NCI-H128 (cell line): ENCODE results near the gene SETD2.
A peak's percentile ranks its signal among the peaks of the same experiment; 100 is the strongest.
"Not testable (repeated sequence)": the region's sequence is repeated elsewhere in the genome, so short reads cannot be mapped to it uniquely, and the experiment has no call there.

Experiments used
- DNase-seq: peaks from one replicate; lab custom pipeline; 2025; ENCODE audit not compliant: unreplicated experiment; lab: John Stamatoyannopoulos, UW

SETD2 gene, protein sequence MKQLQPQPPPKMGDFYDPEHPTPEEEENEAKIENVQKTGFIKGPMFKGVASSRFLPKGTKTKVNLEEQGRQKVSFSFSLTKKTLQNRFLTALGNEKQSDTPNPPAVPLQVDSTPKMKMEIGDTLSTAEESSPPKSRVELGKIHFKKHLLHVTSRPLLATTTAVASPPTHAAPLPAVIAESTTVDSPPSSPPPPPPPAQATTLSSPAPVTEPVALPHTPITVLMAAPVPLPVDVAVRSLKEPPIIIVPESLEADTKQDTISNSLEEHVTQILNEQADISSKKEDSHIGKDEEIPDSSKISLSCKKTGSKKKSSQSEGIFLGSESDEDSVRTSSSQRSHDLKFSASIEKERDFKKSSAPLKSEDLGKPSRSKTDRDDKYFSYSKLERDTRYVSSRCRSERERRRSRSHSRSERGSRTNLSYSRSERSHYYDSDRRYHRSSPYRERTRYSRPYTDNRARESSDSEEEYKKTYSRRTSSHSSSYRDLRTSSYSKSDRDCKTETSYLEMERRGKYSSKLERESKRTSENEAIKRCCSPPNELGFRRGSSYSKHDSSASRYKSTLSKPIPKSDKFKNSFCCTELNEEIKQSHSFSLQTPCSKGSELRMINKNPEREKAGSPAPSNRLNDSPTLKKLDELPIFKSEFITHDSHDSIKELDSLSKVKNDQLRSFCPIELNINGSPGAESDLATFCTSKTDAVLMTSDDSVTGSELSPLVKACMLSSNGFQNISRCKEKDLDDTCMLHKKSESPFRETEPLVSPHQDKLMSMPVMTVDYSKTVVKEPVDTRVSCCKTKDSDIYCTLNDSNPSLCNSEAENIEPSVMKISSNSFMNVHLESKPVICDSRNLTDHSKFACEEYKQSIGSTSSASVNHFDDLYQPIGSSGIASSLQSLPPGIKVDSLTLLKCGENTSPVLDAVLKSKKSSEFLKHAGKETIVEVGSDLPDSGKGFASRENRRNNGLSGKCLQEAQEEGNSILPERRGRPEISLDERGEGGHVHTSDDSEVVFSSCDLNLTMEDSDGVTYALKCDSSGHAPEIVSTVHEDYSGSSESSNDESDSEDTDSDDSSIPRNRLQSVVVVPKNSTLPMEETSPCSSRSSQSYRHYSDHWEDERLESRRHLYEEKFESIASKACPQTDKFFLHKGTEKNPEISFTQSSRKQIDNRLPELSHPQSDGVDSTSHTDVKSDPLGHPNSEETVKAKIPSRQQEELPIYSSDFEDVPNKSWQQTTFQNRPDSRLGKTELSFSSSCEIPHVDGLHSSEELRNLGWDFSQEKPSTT (N-terminal part only)

GRCh38 chr3:47164007-47164881, at the start of gene SETD2:
Gene SETD2 (minus strand): TSS chr3:47164113. CDS start chr3:47163924, 189 bp downstream.
- peak; percentile 45 for DNase-seq

DNA sequence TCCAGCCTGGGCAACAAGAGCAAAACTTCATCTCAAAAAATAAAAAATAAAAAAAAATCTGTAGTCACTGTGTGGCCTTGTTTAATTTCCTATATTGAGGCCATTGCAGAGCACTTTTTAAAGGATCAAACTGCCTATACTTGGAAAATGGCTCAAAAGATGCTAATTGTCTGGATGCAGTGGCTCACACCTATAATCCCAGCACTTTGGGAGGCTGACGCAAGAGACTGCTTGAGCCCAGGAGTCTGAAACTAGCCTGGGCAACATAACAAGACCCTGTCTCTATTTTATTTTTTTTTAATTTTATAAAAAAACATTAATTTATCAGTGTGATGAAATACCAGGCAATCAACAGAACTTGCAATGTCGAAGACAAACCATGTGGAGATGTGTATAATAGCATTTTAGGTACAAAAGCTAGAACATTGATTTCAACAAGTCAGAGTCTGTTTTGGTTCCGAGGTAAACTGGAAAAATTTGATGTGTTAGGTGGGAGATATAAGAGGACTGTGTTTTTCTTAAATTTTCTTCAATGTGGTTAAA, 47.0 kb upstream of the SETD2 start:
- no peak for DNase-seq

DNA sequence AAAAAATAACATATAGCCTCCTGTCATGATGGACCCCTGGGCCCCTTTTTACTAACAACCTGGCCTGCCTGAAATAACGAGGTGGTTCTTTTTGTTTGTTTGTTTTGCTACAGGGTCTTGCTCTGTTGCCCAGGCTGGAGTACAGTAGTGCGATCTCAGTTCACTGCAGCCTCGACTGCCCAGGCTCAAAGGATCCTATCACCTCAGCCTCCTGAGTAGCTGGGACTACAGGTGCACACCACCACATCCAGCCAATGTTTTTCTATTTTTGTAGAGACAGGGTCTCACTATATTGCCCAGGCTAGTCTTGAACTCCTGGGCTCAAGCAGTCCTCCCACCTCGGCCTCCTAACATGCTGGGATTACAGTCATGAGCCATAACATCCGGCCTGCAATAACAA, 42.1 kb upstream of the SETD2 start:
- DNase-seq, result not testable (repeated sequence)

DNA sequence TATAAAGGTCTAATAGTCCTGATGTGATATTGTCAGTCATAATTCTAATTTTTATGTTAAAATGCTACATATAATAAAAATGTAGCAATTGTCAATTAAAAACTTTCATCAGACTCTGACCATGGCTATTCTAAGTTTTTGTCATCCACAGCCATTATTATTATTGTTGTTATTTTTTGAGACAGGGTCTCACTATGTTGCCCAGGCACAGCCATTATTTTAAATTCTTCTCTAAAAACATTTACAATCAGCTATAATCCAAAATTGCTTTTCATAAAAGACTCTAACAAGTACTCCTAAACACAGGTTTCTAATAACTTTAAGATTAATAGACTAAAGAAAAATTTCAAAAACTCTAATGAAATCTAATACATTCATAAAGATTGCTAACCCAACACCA, 41.0 kb upstream of the SETD2 start:
- no peak for DNase-seq

DNA sequence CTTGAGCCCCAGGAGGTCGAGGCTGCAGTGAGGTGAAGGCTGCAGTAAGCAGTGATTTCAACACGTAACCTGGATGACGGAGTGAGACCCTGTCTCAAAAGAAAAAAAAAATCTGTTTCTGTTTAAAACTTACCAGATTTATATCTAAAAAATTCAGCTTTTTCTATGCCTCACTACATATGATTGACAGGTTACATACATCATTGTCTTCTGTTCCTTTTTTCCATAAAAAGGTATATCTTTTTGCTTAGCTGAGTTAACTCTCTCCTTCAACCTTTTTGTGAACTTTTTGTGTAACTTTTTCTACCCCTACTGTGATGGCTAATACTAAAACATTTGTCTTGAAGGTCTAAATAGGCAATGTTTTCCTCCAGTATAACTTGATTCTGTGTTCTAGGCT, 38.6 kb upstream of the SETD2 start:
- DNase-seq, result no peak

- DNase-seq, result no peak
Measured at GRCh38 chr3:47197287-47197686, 33.4 kb upstream of the SETD2 start.

GRCh38 chr3:47194994-47195393, 31.1 kb upstream of the SETD2 start:
- DNase-seq, result no peak

- DNase-seq, result no peak
Measured at GRCh38 chr3:47193871-47194859, 30.3 kb upstream of the SETD2 start.

DNA sequence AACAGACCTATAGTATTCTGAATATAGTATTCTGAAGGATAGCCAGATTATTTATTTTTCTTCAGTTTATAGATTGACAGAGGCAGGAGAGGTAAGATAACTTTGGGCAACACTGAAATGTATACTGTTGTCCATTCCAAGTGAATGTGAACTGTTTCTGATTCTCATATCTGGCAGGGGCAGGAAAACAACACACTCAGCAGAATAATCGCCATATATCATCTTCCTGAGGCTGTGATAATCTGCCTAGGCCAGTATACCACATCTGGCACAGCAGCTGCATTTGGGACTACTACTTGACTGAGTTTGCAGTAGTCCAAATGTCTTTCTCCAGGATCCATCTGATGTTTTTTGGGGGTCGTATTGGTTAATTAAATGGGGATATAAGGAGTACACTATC, 22.4 kb upstream of the SETD2 start:
- no peak for DNase-seq

- not testable (repeated sequence) for DNase-seq
Measured at GRCh38 chr3:47181685-47182084, 17.8 kb upstream of the SETD2 start.

GRCh38 chr3:47180011-47180410, 16.1 kb upstream of the SETD2 start:
- DNase-seq, result not testable (repeated sequence)

DNA sequence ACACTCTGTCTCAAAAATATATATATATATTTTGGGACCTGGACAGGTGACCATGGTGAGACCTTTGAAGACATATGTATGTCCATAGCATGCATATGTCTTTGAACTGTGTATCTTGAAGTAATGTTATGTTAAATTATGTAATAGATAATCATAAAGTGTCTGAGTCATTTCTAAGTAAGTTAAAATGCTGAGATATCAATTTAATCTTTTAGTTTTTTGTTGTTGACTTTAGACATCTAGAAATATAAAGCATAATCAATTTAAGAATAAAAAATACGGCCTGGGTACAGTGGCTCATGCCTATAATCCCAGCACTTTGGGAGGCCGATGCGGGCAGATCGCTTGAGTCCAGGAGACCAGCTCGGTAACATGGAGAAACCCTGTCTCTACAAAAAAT, 12.7 kb upstream of the SETD2 start:
- DNase-seq, result no peak

DNA sequence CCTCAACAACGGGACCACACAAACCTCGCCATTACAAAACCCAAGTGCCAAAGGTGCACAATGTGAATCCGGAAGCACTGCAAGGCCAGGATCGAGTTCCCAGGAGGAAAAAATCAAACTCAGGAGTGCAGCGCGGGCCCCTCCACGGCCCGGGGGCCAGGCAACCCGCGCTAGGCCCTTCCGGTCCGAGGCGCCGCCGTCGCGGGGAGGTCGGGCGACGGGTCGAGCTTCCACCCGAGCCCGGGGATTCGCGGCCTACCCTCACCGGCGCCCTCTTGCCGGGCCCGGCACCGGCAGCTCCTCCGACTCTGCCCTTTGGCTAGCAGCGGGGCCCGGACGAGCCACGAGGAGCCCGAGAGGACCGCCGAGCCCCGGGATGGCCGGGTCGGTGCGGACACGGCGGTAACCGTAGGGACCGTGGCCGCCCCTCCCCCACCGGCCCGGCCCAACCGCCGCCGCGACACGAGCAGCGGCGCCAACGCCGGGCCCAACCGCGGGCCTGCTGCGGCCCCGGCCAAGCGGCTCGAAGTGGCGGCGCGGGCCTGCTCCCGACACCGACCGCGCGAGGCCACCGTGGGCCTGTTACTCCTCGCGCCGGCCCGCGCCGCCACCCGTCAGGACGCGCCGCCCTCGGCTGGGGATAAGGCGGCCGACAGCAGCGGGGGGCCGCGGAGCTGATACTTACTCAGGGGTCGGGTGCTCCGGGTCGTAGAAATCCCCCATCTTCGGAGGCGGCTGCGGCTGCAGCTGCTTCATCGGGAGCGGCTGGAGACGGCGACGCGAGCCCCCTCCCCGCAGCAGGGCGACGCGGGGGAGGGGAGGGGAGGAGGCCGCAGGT, 525 bp downstream of the SETD2 start:
- no peak for DNase-seq

GRCh38 chr3:47162697-47163168, 1.2 kb downstream of the SETD2 start:
- no peak for DNase-seq

- DNase-seq, result no peak
Measured at GRCh38 chr3:47161983-47162696, 1.8 kb downstream of the SETD2 start.

DNA sequence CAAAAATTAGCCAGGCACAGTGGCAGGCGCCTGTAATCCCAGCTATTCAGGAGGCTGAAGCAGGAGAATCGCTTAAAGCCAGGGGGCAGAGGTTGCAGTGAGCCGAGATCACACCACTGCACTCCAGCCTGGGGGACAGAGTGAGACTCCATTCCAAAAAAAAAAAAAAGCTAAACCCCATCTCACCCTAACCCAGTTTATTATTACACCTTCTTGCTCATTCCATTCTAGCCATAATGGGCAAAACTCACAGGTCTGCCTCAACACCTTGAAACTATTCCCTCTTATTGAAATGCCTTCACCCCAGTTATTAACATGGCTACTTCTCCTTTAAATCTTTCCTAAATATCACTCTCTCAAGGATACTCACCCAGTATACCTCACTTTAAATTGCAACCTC, 4.1 kb downstream of the SETD2 start:
- DNase-seq, result no peak

GRCh38 chr3:47158208-47158607, 5.7 kb downstream of the SETD2 start:
- DNase-seq, result no peak
